GM12891 (cell line): Measurements from ENCODE around the gene SDR42E1.

ENCODE experiments used
- DNase-seq: peaks from one replicate; pipeline ENCODE4 v3.0.0; 2011; ENCODE audit warnings: low spot score; ENCODE audit not compliant: insufficient read length
- FAIRE-seq: peaks from 2 replicates; lab custom pipeline; 2011; peaks lifted over from hg19 to GRCh38; lab: Jason Lieb, UNC
- PAX5 ChIP-seq: IDR thresholded peaks from 2 replicates; pipeline ENCODE4 v1.6.1; 2011; ENCODE audit warnings: low read length, moderate library complexity, mild to moderate bottlenecking; ENCODE audit not compliant: insufficient read depth, severe bottlenecking
- POLR2A ChIP-seq: IDR thresholded peaks from 2 replicates; pipeline ENCODE4 v1.6.1; 2011; ENCODE audit warnings: low read depth, low read length, control low read depth
- POLR2AphosphoS5 ChIP-seq: IDR thresholded peaks from 2 replicates; pipeline ENCODE4 v1.6.1; 2011; ENCODE audit warnings: low read depth, low read length, control low read depth
- POU2F2 ChIP-seq: IDR thresholded peaks from 2 replicates; pipeline ENCODE4 v1.6.1; 2011; ENCODE audit warnings: low read depth, mild to moderate bottlenecking, control low read depth, low read length, moderate library complexity
- SPI1 ChIP-seq: IDR thresholded peaks from 2 replicates; pipeline ENCODE4 v1.6.1; 2011; ENCODE audit warnings: low read depth, low read length, control low read depth
- TAF1 ChIP-seq: IDR thresholded peaks from 2 replicates; pipeline ENCODE4 v1.6.1; 2011; ENCODE audit warnings: low read depth, low read length, control low read depth

The SDR42E1 gene

DNA sequence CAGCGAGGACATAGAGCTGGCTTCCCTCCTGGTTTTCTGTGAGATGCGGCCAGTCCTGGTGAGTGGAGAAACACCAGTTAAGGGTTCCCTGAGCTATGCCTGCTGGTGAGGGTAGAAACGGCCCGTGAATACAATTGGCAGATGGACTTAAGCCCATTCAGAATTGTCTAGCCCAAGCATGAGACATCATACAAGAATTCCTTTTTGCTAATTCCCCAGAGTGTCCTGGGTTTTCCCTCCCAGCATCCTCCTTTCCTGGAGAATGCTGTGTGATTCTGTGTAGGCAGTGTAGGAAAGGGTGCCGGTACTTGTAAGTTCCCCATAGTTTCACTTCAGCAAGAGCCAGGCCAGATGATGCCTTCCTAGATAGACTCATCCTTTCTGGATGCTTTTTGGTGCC, 65.1 kb downstream of the SDR42E1 start:
- TF ChIP-seq TAF1 (no peak), SPI1 (no peak), POLR2AphosphoS5 (no peak), POLR2A (no peak), PAX5 (no peak), POU2F2 (no peak)
- no peak for DNase-seq
- no peak for FAIRE-seq

- no peak for DNase-seq
- FAIRE-seq: no peak
- TF ChIP-seq PAX5: no peak
- no peak for TF ChIP-seq POLR2AphosphoS5
- no peak for TF ChIP-seq SPI1
- TF ChIP-seq POLR2A: no peak
- TF ChIP-seq POU2F2: no peak
- TF ChIP-seq TAF1: no peak
These were observed 65.6 kb downstream of the SDR42E1 start for GRCh38 chr16:81945665-81946064.

- FAIRE-seq (no peak), DNase-seq (no peak)
These were observed 69.2 kb downstream of the SDR42E1 start for GRCh38 chr16:81942007-81942601.

GRCh38 chr16:81940781-81941560, 70.3 kb downstream of the SDR42E1 start:
- no peak for DNase-seq
- TF ChIP-seq PAX5 (no peak), POLR2A (no peak), POU2F2 (no peak), SPI1 (no peak), TAF1 (no peak), POLR2AphosphoS5 (no peak)
- no peak for FAIRE-seq

More at GRCh38 chr16:81942007-81942601, 69.2 kb downstream of the SDR42E1 start:
- TF ChIP-seq POU2F2: no peak
- no peak for TF ChIP-seq SPI1
- TF ChIP-seq PAX5: no peak
- no peak for TF ChIP-seq POLR2A
- TF ChIP-seq TAF1: no peak
- no peak for TF ChIP-seq POLR2AphosphoS5

DNA sequence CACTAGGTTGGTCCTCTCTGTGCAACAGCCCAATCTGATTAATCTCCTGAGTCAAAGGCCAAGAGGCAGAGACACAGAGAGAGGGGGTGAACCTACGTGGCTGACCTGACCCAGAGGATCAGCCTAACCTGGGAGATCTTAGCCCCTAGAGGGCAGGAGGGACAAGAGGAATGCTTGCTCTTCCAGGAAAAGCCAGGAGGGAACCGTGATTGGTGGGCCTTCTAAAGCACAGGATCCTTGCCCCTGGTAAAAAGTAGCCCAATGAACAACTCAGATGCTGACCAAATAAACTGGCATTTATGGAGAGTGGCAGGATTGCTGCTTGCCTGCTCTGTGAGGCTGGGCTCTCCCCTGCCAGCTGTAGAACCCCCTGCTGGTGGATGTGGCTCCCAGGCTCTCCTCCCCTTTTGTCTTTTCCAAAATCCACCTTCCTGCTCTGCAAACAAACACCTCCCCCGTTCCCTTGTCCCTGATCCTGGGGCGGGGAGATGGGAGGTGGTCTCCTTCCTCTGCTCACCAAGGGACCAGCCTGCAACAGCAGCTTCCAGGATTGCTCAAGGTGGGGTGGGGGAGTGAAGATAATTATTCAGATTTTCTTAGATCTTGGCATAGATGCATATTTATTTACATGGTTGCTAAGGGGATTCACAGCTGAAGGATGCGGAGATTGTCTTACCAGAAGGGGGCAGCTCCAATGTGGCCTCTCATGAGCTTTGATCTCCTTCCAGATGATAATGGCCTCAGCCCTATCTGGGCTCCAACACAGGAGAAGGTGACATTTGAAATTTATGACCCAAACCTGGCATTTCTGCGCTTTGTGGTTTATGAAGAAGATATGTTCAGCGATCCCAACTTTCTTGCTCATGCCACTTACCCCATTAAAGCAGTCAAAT, 71.9 kb downstream of the SDR42E1 start:
- DNase-seq (no peak), FAIRE-seq (no peak)
- no peak for TF ChIP-seq SPI1
- no peak for TF ChIP-seq POLR2A
- no peak for TF ChIP-seq POU2F2
- no peak; the same call in 1 of the 2 replicates for TF ChIP-seq POLR2AphosphoS5
- no peak for TF ChIP-seq PAX5
- TF ChIP-seq TAF1: no peak
